ENCODE results near the gene CLGN.

Gene CLGN

GRCh38 chr4:140388015-140388414, 39.4 kb downstream of the CLGN start:
- DNase-seq (ENCODE audit: low read depth in 2 of 3, low spot score in 2 of 3) = no peak

GRCh38 chr4:140382732-140383131, 44.7 kb downstream of the CLGN start:
- no peak for DNase-seq (ENCODE audit: low read depth in 2 of 3, low spot score in 2 of 3)

- no peak for DNase-seq (ENCODE audit: low read depth in 2 of 3, low spot score in 2 of 3)
Measured at GRCh38 chr4:140374130-140374477, 53.3 kb downstream of the CLGN start.

GRCh38 chr4:140373328-140374129, 53.9 kb downstream of the CLGN start, which contains the start of gene SCOC:
SCOC (plus strand) TSS chr4:140373646; CDS start chr4:140379171, 5,525 bp downstream.
- peak; percentile 76 to 94 (median 89) for DNase-seq (ENCODE audit: low read depth in 2 of 3, low spot score in 2 of 3)

- no peak for DNase-seq (ENCODE audit: low read depth in 2 of 3, low spot score in 2 of 3)
Measured at GRCh38 chr4:140372751-140373327, 54.6 kb downstream of the CLGN start.

GRCh38 chr4:140368686-140369085, 58.8 kb downstream of the CLGN start:
- no peak for DNase-seq (ENCODE audit: low read depth in 2 of 3, low spot score in 2 of 3)

- no peak for DNase-seq (ENCODE audit: low read depth in 2 of 3, low spot score in 2 of 3)
Measured at GRCh38 chr4:140367738-140368137, 59.7 kb downstream of the CLGN start.

- no peak for DNase-seq (ENCODE audit: low read depth in 2 of 3, low spot score in 2 of 3)
Measured at GRCh38 chr4:140363558-140363957, 63.9 kb downstream of the CLGN start.

GRCh38 chr4:140363051-140363450, 64.4 kb downstream of the CLGN start:
- DNase-seq (ENCODE audit: low read depth in 2 of 3, low spot score in 2 of 3) = no peak

GRCh38 chr4:140361099-140361498, 66.3 kb downstream of the CLGN start:
- no peak for DNase-seq (ENCODE audit: low read depth in 2 of 3, low spot score in 2 of 3)

GRCh38 chr4:140359562-140360427, 67.7 kb downstream of the CLGN start:
- peak in 2 of 3 experiments; percentile 45 to 62 for DNase-seq (ENCODE audit: low read depth in 2 of 3, low spot score in 2 of 3)

GRCh38 chr4:140358281-140358680, 69.2 kb downstream of the CLGN start:
- DNase-seq (ENCODE audit: low read depth in 2 of 3, low spot score in 2 of 3) = no peak

GRCh38 chr4:140357868-140358267, 69.6 kb downstream of the CLGN start:
- DNase-seq (ENCODE audit: low read depth in 2 of 3, low spot score in 2 of 3) = no peak

GRCh38 chr4:140355288-140355687, 72.2 kb downstream of the CLGN start:
- no peak for DNase-seq (ENCODE audit: low read depth in 2 of 3, low spot score in 2 of 3)

- no peak for DNase-seq (ENCODE audit: low read depth in 2 of 3, low spot score in 2 of 3)
Measured at GRCh38 chr4:140353786-140354185, 73.7 kb downstream of the CLGN start.

- no peak for DNase-seq (ENCODE audit: low read depth in 2 of 3, low spot score in 2 of 3)
Measured at GRCh38 chr4:140351093-140352075, 76.1 kb downstream of the CLGN start.

- no peak for DNase-seq (ENCODE audit: low read depth in 2 of 3, low spot score in 2 of 3)
Measured at GRCh38 chr4:140349816-140350215, 77.6 kb downstream of the CLGN start.

GRCh38 chr4:140346136-140346535, 81.3 kb downstream of the CLGN start:
- no peak for DNase-seq (ENCODE audit: low read depth in 2 of 3, low spot score in 2 of 3)

- no peak for DNase-seq (ENCODE audit: low read depth in 2 of 3, low spot score in 2 of 3)
Measured at GRCh38 chr4:140344621-140345020, 82.8 kb downstream of the CLGN start.

GRCh38 chr4:140344101-140344500, 83.3 kb downstream of the CLGN start:
- DNase-seq (ENCODE audit: low read depth in 2 of 3, low spot score in 2 of 3) = no peak

GRCh38 chr4:140343303-140343702, 84.1 kb downstream of the CLGN start:
- DNase-seq (ENCODE audit: low read depth in 2 of 3, low spot score in 2 of 3) = no peak
